AG09319 (cell line): ENCODE data around the gene NUP43.
A peak's percentile ranks its signal among the peaks of the same experiment; 100 is the strongest.
"Not testable (repeated sequence)": the region's sequence is repeated elsewhere in the genome, so short reads cannot be mapped to it uniquely, and the experiment has no call there.

Experiments
- DNase-seq: peaks from one replicate; pipeline ENCODE4 v3.0.0-alpha.2; 2010; ENCODE audit warnings: low read depth; ENCODE audit errors: extremely low read depth
- CTCF ChIP-seq: IDR thresholded peaks from 2 replicates; pipeline ENCODE4 v1.5.1; 2011; ENCODE audit warnings: low read depth, mild to moderate bottlenecking, inconsistent platforms, low read length, moderate library complexity

The NUP43 gene

GRCh38 chr6:149754548-149754947 lies 8.2 kb upstream of the NUP43 start:
- no peak for TF ChIP-seq CTCF
- no peak for DNase-seq

- not testable (repeated sequence) for DNase-seq
These were observed 7.0 kb upstream of the NUP43 start for GRCh38 chr6:149753374-149753637.

GRCh38 chr6:149752600-149753373 lies 6.5 kb upstream of the NUP43 start:
- DNase-seq, result no peak
- no peak for TF ChIP-seq CTCF

- not testable (repeated sequence) for DNase-seq
These were observed 5.6 kb upstream of the NUP43 start for GRCh38 chr6:149751920-149752319.

- TF ChIP-seq CTCF, result no peak
These were observed 4.9 kb upstream of the NUP43 start for GRCh38 chr6:149751239-149751638.

GRCh38 chr6:149750136-149750609 lies 3.8 kb upstream of the NUP43 start:
- DNase-seq, result no peak
- no peak for TF ChIP-seq CTCF

More at GRCh38 chr6:149751239-149751638, 4.9 kb upstream of the NUP43 start:
- no peak for DNase-seq

GRCh38 chr6:149749594-149750135 lies 3.3 kb upstream of the NUP43 start, which contains the start of gene PCMT1:
Gene PCMT1, plus strand, starts transcription at chr6:149749741. Its CDS starts 161 bp downstream, at chr6:149749902.
- peak; percentile 79 for DNase-seq
- no peak for TF ChIP-seq CTCF

GRCh38 chr6:149749082-149749593 lies 2.8 kb upstream of the NUP43 start:
- not testable (repeated sequence) for DNase-seq

GRCh38 chr6:149745252-149745651 lies 1.1 kb downstream of the NUP43 start:
- DNase-seq, result not testable (repeated sequence)
